GM19023 (cell line): ENCODE results near the gene ZBTB4.
A peak's percentile ranks its signal among the peaks of the same experiment; 100 is the strongest.

Experiments used
- ATAC-seq: cut with Tn5 transposase; IDR thresholded peaks from one replicate; pipeline ENCODE4 v1.9.1; 2021; ENCODE audit warnings: mild to moderate bottlenecking, moderate library complexity; ENCODE audit not compliant: unreplicated experiment

Gene ZBTB4

GRCh38 chr17:7441266-7441665, 38.2 kb downstream of the ZBTB4 start:
- no peak for ATAC-seq

GRCh38 chr17:7440834-7441195, 38.6 kb downstream of the ZBTB4 start:
- ATAC-seq = no peak

GRCh38 chr17:7440113-7440833, 39.2 kb downstream of the ZBTB4 start:
- no peak for ATAC-seq

- ATAC-seq = no peak
These were observed 39.8 kb downstream of the ZBTB4 start, which contains the start of gene FGF11 for GRCh38 chr17:7439462-7440112. FGF11 (plus strand) TSS chr17:7439512; CDS start chr17:7439621, 109 bp downstream.

GRCh38 chr17:7438656-7439460, 40.6 kb downstream of the ZBTB4 start:
- ATAC-seq = no peak

GRCh38 chr17:7437950-7438614, 41.3 kb downstream of the ZBTB4 start:
- no peak for ATAC-seq

GRCh38 chr17:7437369-7437863, 42.0 kb downstream of the ZBTB4 start:
- no peak for ATAC-seq

- ATAC-seq = no peak
These were observed 42.7 kb downstream of the ZBTB4 start for GRCh38 chr17:7436556-7437368.

GRCh38 chr17:7435676-7436555, 43.5 kb downstream of the ZBTB4 start:
- peak; percentile 17 for ATAC-seq

- no peak for ATAC-seq
These were observed 47.1 kb downstream of the ZBTB4 start for GRCh38 chr17:7432296-7432695.

- ATAC-seq = no peak
These were observed 48.2 kb downstream of the ZBTB4 start for GRCh38 chr17:7431231-7431630.

GRCh38 chr17:7429722-7430121, 49.7 kb downstream of the ZBTB4 start:
- ATAC-seq = no peak

- no peak for ATAC-seq
These were observed 50.9 kb downstream of the ZBTB4 start, which contains the start of gene SPEM3 for GRCh38 chr17:7428557-7428956. SPEM3 (plus strand) TSS chr17:7428857; CDS start chr17:7428903, 46 bp downstream.

- no peak for ATAC-seq
These were observed 51.9 kb downstream of the ZBTB4 start for GRCh38 chr17:7427549-7427948.

- ATAC-seq = no peak
These were observed 52.4 kb downstream of the ZBTB4 start for GRCh38 chr17:7426896-7427489.

GRCh38 chr17:7426203-7426863, 53.1 kb downstream of the ZBTB4 start:
- no peak for ATAC-seq

GRCh38 chr17:7425756-7426155, 53.7 kb downstream of the ZBTB4 start:
- ATAC-seq = no peak

GRCh38 chr17:7425316-7425715, 54.1 kb downstream of the ZBTB4 start, which contains the start of gene SPEM2:
SPEM2 (plus strand) TSS chr17:7425616; CDS start chr17:7425689, 73 bp downstream.
- ATAC-seq = no peak
